K562 (cell line): ENCODE measurements around the gene NFXL1. TPM values are rescaled to one million over a fixed set of nuclear protein-coding genes. Genes with fewer than 3 reads are reported as not detected.

Experiments
- BHLHE40 ChIP-seq: IDR thresholded peaks from 2 replicates; pipeline ENCODE4 v1.6.1; 2011; ENCODE audit warnings: low read length, improper control_type of control experiment
- BMI1 ChIP-seq: fragments of 150-350 bp; IDR thresholded peaks from 2 replicates; pipeline ENCODE4 v1.6.1; 2014; ENCODE audit warnings: low read length
- CBX3 ChIP-seq, 2 experiments: IDR thresholded peaks; 1 replicate in 1 of 2; 2 replicates in 1 of 2; pipeline ENCODE4 v1.6.1; 2012; ENCODE audit warnings: inconsistent platforms in 2 of 2, low read length in 2 of 2, borderline replicate concordance in 1 of 2, control low read depth in 1 of 2
- FOXK2 ChIP-seq, 2 experiments: fragments of 450-650 bp; IDR thresholded peaks in 1 of 2; conservative IDR thresholded peaks in 1 of 2; 2 replicates each; pipeline ENCODE4 v1.6.1; 2016; ENCODE audit warnings: low read depth in 2 of 2, mild to moderate bottlenecking in 1 of 2
- GABPA ChIP-seq: fragments of 200-800 bp; sonication (Bioruptor generic); conservative IDR thresholded peaks from 2 replicates; pipeline ENCODE4 v1.6.1; 2016; ENCODE audit warnings: low read depth, missing genetic modification characterization, missing compliant biosample characterization
- GABPB2 ChIP-seq: fragments of 250-450 bp; sonication (Bioruptor Pico); conservative IDR thresholded peaks from 2 replicates; pipeline ENCODE4 v1.5.1; 2021; ENCODE audit warnings: mild to moderate bottlenecking
- GATAD2A ChIP-seq: fragments of 450-650 bp; IDR thresholded peaks from 2 replicates; pipeline ENCODE4 v1.6.1; 2017
- MAX ChIP-seq: sonication (generic); formaldehyde crosslinking; IDR thresholded peaks from 2 replicates; pipeline ENCODE4 v1.9.0; 2022; ENCODE audit warnings: mild to moderate bottlenecking, missing genetic modification reagents
- MBD1 ChIP-seq: fragments of 250-450 bp; sonication (Bioruptor Pico); IDR thresholded peaks from 2 replicates; pipeline ENCODE4 v1.8.0; 2022; ENCODE audit warnings: inconsistent platforms
- MBD2 ChIP-seq: sonication (generic); IDR thresholded peaks from 2 replicates; pipeline ENCODE4 v1.6.1; 2016; ENCODE audit warnings: low read depth, borderline replicate concordance
- NRF1 ChIP-seq, 2 experiments: fragments of 450-650 bp; IDR thresholded peaks in 1 of 2; conservative IDR thresholded peaks in 1 of 2; 2 replicates each; pipeline ENCODE4 v1.6.1; 2014; ENCODE audit warnings: mild to moderate bottlenecking in 2 of 2
- POLR2AphosphoS5 ChIP-seq: IDR thresholded peaks from 2 replicates; pipeline ENCODE4 v1.6.1; 2011; ENCODE audit warnings: mild to moderate bottlenecking, low read depth, low read length, moderate library complexity; ENCODE audit not compliant: control insufficient read depth, insufficient read depth
- PTTG1 ChIP-seq: fragments of 450-650 bp; IDR thresholded peaks from 2 replicates; pipeline ENCODE4 v1.6.1; 2016; ENCODE audit warnings: low read depth, mild to moderate bottlenecking, missing genetic modification characterization, missing compliant biosample characterization
- RBFOX2 ChIP-seq: fragments of 200-400 bp; formaldehyde crosslinking; IDR thresholded peaks from 2 replicates; pipeline ENCODE4 v1.6.1; 2017; ENCODE audit warnings: low read depth, mild to moderate bottlenecking, low read length, moderate library complexity
- RREB1 ChIP-seq: fragments of 250-450 bp; sonication (Bioruptor Pico); IDR thresholded peaks from 2 replicates; pipeline ENCODE4 v1.4.0; 2020
- XRCC5 ChIP-seq: fragments of 200-400 bp; formaldehyde crosslinking; IDR thresholded peaks from 2 replicates; pipeline ENCODE4 v1.6.1; 2017; ENCODE audit warnings: low read depth, mild to moderate bottlenecking, low read length
- ZBTB7A ChIP-seq: IDR thresholded peaks from 2 replicates; pipeline ENCODE4 v1.6.1; 2011; ENCODE audit warnings: low read depth, mild to moderate bottlenecking, low read length, moderate library complexity, borderline replicate concordance; ENCODE audit not compliant: control insufficient read depth
- ZNF507 ChIP-seq: conservative IDR thresholded peaks from 2 replicates; pipeline ENCODE4 v1.6.1; 2017; ENCODE audit warnings: missing genetic modification characterization, missing compliant biosample characterization
- ZNF717 ChIP-seq: fragments of 250-450 bp; sonication (Bioruptor Pico); IDR thresholded peaks from 2 replicates; pipeline ENCODE4 v1.5.0; 2021
- ZNF766 ChIP-seq: fragments of 200-800 bp; sonication (Bioruptor generic); conservative IDR thresholded peaks from 2 replicates; pipeline ENCODE4 v1.6.1; 2016; ENCODE audit warnings: missing genetic modification characterization, missing compliant biosample characterization
- ZZZ3 ChIP-seq: fragments of 450-650 bp; IDR thresholded peaks from 2 replicates; pipeline ENCODE4 v1.6.1; 2016; ENCODE audit warnings: antibody characterized with exemption, mild to moderate bottlenecking, moderate library complexity
- polyA plus RNA-seq, 8 experiments: library from polyadenylated mRNA; depleted of rRNA in 4 of 8; stranded (reverse) in 5 of 8; unstranded in 3 of 8; fragments of >200 nt; fragmentation: Nextera tagmentation in 2 of 8; fragmentation: Illumina TruSeq in 1 of 8; extraction: Ambion mirVana in 2 of 8; extraction: Trizol in 1 of 8; gene quantifications; 2 replicates each; pipeline versions ENCODE4 v1.2.1 to v1.2.3, GENCODE V29; 2011 to 2014; ENCODE audit warnings: inconsistent platforms in 1 of 8, missing spikeins in 1 of 8
- total RNA-seq, 7 experiments: library from RNA; depleted of rRNA in 6 of 7; stranded (reverse); fragments of >200 nt in 6 of 7; fragmentation: Illumina TruSeq in 2 of 7; extraction: Trizol in 2 of 7; gene quantifications; 2 replicates each; pipeline versions ENCODE4 v1.2.1 to v1.2.3, GENCODE V29; 2011 to 2021; ENCODE audit warnings: low replicate concordance in 1 of 7

The NFXL1 gene
- total and polyA plus RNA-seq, 9 of the 15 experiments (the other 6 are each of a cell fraction or from before 2014, with no cell fraction given): 7.5 to 27.0 (median 10.6) TPM

- TF ChIP-seq XRCC5: 0 out of 2 replicates have a peak, but pooled peaks have one; percentile 45
- no peak for TF ChIP-seq RREB1
- TF ChIP-seq BHLHE40: peak; percentile 98
- TF ChIP-seq CBX3 (IDR thresholded peaks at IDR 0.05; ENCODE audit: borderline replicate concordance in 1 of 2, low read length in 2 of 2): peak in 1 of 2 experiments; percentile 5; a peak in 1 of 3 replicates
- TF ChIP-seq ZNF717 (CRISPR knock-in tag): no peak
- peak in 1 of 2 experiments; percentile 80; a peak in 2 of 4 replicates for TF ChIP-seq FOXK2 (conservative IDR thresholded peaks at IDR 0.05 in 1 of 2, IDR thresholded peaks at IDR 0.05 in 1 of 2; ENCODE audit: low read depth in 2 of 2)
- peak; percentile 72; the same call in 1 of the 2 replicates for TF ChIP-seq MBD2
- TF ChIP-seq MBD1 (CRISPR knock-in tag): no peak
- no peak for TF ChIP-seq GATAD2A
- TF ChIP-seq POLR2AphosphoS5: peak; percentile 73
- no peak for TF ChIP-seq GABPB2 (CRISPR knock-in tag)
- TF ChIP-seq ZNF766 (CRISPR knock-in tag): peak; percentile 63
- no peak for TF ChIP-seq ZZZ3
- TF ChIP-seq BMI1: no peak
- peak; percentile 92 to 93 for TF ChIP-seq NRF1 (conservative IDR thresholded peaks at IDR 0.05 in 1 of 2, IDR thresholded peaks at IDR 0.05 in 1 of 2)
- no peak for TF ChIP-seq ZNF507
- TF ChIP-seq RBFOX2: peak; percentile 96
- peak; percentile 95 for TF ChIP-seq MAX (CRISPR knock-in tag)
- no peak for TF ChIP-seq PTTG1 (tag)
- peak; percentile 97 for TF ChIP-seq GABPA
- peak; percentile 63; the same call in 1 of the 2 replicates for TF ChIP-seq ZBTB7A
These were observed at the start of gene NFXL1 (continued) for GRCh38 chr4:47914220-47914925.
